Right lobe of liver (tissue), 6 donors: ENCODE results near the gene TTR. TPM values are rescaled to one million over a fixed set of nuclear protein-coding genes. Genes with fewer than 3 reads are reported as not detected.

Source experiments
- ATAC-seq, 4 donors: fragments of 200-7000 bp; cut with Tn5 transposase; one replicate each; pipeline ENCODE4 v1.9.1; 2020; ENCODE audit warnings: mild to moderate bottlenecking in 4 of 4, moderate library complexity in 4 of 4
- DNase-seq, 3 donors: peaks; one replicate each; pipeline ENCODE4 v3.0.0-alpha.2; 2020
- H3K27ac ChIP-seq, 3 donors: fragments of 200-600 bp; one replicate each; pipeline ENCODE4 v1.8.0; 2022
- H3K27me3 ChIP-seq, 2 donors: fragments of 200-600 bp; one replicate each; pipeline ENCODE4 v1.8.0; 2022
- H3K36me3 ChIP-seq, 4 donors: fragments of 200-600 bp; sonication (generic) in 1 of 4; one replicate each; pipeline versions ENCODE4 v1.5.1 to v1.8.0; 2017 to 2022; ENCODE audit warnings: control low read depth in 1 of 4
- H3K4me1 ChIP-seq, 4 donors: fragments of 200-600 bp; sonication (generic) in 1 of 4; one replicate each; pipeline versions ENCODE4 v1.5.1 to v1.8.0; 2017 to 2022; ENCODE audit warnings: control low read depth in 1 of 4
- H3K4me3 ChIP-seq, 3 donors: fragments of 200-600 bp; one replicate each; pipeline ENCODE4 v1.8.0; 2022
- H3K9me3 ChIP-seq, 4 donors: fragments of 200-600 bp; sonication (generic) in 1 of 4; one replicate each; pipeline versions ENCODE4 v1.5.1 to v1.8.0; 2017 to 2022; ENCODE audit warnings: control low read depth in 1 of 4
- POLR2A ChIP-seq: fragments of 450-650 bp; IDR thresholded peaks from one replicate; pipeline ENCODE4 v1.6.1; 2017; ENCODE audit warnings: antibody characterized with exemption, mild to moderate bottlenecking
- WGBS: methylation state at CpG from one replicate; pipeline ENCODE4 v1.1.6; 2018; ENCODE audit warnings: low coverage, low lambda C conversion rate; ENCODE audit not compliant: insufficient coverage; ENCODE audit errors: missing lambda C conversion rate; 5-methylcytosine and 5-hydroxymethylcytosine counted together
- intact Hi-C, 2 donors: fragments of 100-400 bp; cut with DNase I; formaldehyde crosslinking; loops; one replicate each; pipeline versions ENCODE4 v1.11.2 to v1.14.1; 2022
- total RNA-seq, 6 experiments: library from RNA; depleted of rRNA in 2 of 6; stranded (reverse); fragments of >200 nt in 2 of 6; fragmentation: NEBNext Ultra II Directional in 3 of 6; extraction: Animal tissue kit (Norgen Biotek cat#: 25700) in 3 of 6; gene quantifications; one replicate each; pipeline versions ENCODE4 v1.1.0 to v1.2.4, GENCODE V29; 2016 to 2023
- TF ChIP-seq, protein P1 (sequence below), 4 donors: fragments of 200-600 bp in 3 of 4; fragments of 450-650 bp in 1 of 4; IDR thresholded peaks; one replicate each; pipeline versions ENCODE4 v1.5.1 to v1.8.0; 2016 to 2022; ENCODE audit warnings: antibody characterized with exemption in 4 of 4, mild to moderate bottlenecking in 2 of 4
- donor health status: DM: no; HTN: yes; CAD: no.
- donor health status: DM: no; HTN: no; CAD: no.
- donor health status: DM: no; HTN: no; CAD: no.
- donor health status: DM: no; HTN: yes; CAD: no.
- donor health status: DM: no; HTN: yes; CAD: no.

Gene TTR
- total RNA-seq, 6 experiments from 2014 or later = 1,281 to 4,774 (median 2,625) TPM

DNA sequence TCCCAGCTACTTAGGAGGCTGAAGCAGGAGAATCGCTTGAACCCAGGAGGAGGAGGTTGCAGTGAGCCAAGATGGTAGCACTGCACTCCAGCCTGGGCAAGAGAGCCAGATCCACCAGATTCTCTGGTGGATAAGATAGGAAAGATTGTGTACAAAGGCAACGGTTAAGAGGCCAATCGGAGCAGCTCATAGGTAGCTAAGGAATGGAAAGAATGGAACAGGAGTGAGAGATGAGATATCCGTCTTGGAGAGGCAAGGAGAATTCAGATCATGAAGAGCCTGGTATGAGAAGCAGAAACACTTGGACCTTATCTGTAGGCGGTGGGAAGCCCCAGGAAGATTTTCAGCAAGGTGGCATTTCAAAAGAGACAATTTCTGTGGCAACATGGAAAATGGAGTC, 27.1 kb downstream of the TTR start:
- no peak for TF ChIP-seq POLR2A
- TF ChIP-seq, protein P1, sequence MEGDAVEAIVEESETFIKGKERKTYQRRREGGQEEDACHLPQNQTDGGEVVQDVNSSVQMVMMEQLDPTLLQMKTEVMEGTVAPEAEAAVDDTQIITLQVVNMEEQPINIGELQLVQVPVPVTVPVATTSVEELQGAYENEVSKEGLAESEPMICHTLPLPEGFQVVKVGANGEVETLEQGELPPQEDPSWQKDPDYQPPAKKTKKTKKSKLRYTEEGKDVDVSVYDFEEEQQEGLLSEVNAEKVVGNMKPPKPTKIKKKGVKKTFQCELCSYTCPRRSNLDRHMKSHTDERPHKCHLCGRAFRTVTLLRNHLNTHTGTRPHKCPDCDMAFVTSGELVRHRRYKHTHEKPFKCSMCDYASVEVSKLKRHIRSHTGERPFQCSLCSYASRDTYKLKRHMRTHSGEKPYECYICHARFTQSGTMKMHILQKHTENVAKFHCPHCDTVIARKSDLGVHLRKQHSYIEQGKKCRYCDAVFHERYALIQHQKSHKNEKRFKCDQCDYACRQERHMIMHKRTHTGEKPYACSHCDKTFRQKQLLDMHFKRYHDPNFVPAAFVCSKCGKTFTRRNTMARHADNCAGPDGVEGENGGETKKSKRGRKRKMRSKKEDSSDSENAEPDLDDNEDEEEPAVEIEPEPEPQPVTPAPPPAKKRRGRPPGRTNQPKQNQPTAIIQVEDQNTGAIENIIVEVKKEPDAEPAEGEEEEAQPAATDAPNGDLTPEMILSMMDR (IDR thresholded peaks at IDR 0.05) = no peak
- no peak for DNase-seq

GRCh38 chr18:31619291-31619690, 27.6 kb downstream of the TTR start:
- intact Hi-C loops = no loop called here

More for the DNA sequence above, 27.1 kb downstream of the TTR start:
- H3K27me3 ChIP-seq = no peaks in the 10 kb centered on the region
- no peaks in the 10 kb centered on the region for H3K9me3 ChIP-seq
- no peak for ATAC-seq
- H3K4me1 ChIP-seq = no peaks in the 10 kb centered on the region
- intact Hi-C loops = no loop called here
- H3K27ac ChIP-seq = no peak overlapping the region
- H3K36me3 ChIP-seq = no peaks in the 10 kb centered on the region
- H3K4me3 ChIP-seq = no peak overlapping the region
- WGBS = 84% methylated on average over 4 of the region's 5 CpGs

DNA sequence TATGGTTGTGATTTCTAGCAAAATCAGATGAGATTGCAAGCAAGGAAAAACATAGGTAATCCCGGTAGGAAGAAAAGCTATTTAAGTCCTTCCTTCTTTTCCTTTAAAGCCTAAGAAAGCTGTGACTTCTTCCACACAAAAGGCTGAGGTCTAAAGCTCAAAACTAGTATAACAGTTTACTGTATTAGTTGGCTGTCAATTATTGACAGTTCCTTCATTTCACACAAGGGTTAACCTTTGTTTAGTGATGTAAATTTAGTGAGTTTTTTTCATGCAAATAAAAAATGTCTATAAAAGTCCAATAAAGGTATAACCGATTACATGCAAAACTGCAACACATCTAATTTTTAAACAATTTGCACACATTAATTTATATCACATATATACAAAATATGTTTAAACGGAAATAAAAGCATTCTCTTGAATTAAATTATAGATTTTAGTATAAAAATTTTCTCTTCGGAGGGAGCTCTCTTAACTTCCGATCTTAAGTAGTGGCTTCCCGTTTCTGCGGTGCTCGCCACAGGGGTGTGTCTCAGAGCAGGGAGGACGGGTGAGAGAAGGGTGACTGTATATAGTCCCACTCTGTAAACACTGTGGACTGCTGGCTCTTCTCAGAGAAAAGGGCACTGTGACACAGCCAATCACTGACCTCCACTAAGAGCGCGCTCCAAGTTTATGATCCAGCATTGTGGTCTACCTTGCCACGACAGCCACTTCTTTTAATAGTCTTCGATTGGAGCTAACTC, 33.4 kb downstream of the TTR start:
- Histone ChIP-seq H3K9me3 (no peaks in the 10 kb centered on the region), H3K36me3 (no peaks in the 10 kb centered on the region), H3K4me3 (no peak overlapping the region), H3K27ac (no peak overlapping the region), H3K27me3 (no peaks in the 10 kb centered on the region), H3K4me1 (no peaks in the 10 kb centered on the region)
- 88% methylated on average over 11 of the region's 13 CpGs for WGBS
- intact Hi-C loops = no loop called here
- DNase-seq (no peak), ATAC-seq (no peak)
- TF ChIP-seq, protein P1 (IDR thresholded peaks at IDR 0.05) = no peak
- TF ChIP-seq POLR2A = no peak

More at GRCh38 chr18:31619291-31619690, 27.6 kb downstream of the TTR start:
- no peaks in the 10 kb centered on the region for H3K27me3 ChIP-seq
- H3K36me3 ChIP-seq = no peaks in the 10 kb centered on the region
- ATAC-seq = no peak
- no peak overlapping the region for H3K27ac ChIP-seq
- no peak overlapping the region for H3K4me3 ChIP-seq
- no peaks in the 10 kb centered on the region for H3K9me3 ChIP-seq
- no peak for DNase-seq
- H3K4me1 ChIP-seq = no peaks in the 10 kb centered on the region
- no peak for TF ChIP-seq POLR2A
- TF ChIP-seq, protein P1 (IDR thresholded peaks at IDR 0.05) = no peak

DNA sequence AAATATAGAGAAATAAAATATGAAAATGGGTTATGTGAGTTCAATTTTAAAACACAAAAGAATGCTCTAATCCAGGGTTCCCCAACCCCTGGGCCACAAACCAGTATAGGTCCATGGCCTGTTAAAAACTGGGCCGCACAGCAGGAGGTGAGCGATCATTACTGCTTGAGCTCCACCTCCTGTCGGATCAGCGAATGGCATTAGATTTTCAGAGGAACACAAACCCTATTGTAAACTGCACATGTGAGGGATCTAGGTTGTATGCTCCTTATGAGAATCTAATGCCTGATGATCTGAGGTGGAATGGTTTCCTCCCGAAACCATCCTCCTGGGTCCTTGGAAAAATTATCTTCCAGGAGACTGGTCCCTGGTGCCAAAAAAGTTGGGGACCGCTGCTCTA, 34.7 kb downstream of the TTR start:
- Histone ChIP-seq H3K4me1 (no peaks in the 10 kb centered on the region), H3K27me3 (no peaks in the 10 kb centered on the region), H3K36me3 (no peaks in the 10 kb centered on the region), H3K4me3 (no peak overlapping the region), H3K27ac (no peak overlapping the region), H3K9me3 (no peaks in the 10 kb centered on the region)
- ATAC-seq (peak; percentile 88 to 97 (median 92)), DNase-seq (peak in 2 of 3 donors; percentile 25 to 50)
- intact Hi-C loops = no loop called here
- no peak for TF ChIP-seq POLR2A
- TF ChIP-seq, protein P1 (IDR thresholded peaks at IDR 0.05) = peak; percentile 41 to 70 (median 56)
- 42% methylated on average over 6 of the region's 6 CpGs for WGBS
